ENCODE results near the gene CDC37. TPM values are rescaled to one million over a fixed set of nuclear protein-coding genes. Genes with fewer than 3 reads are reported as not detected.

Gene CDC37
- 153 to 160 TPM (median 159 TPM) in 3 replicates for total RNA-seq

DNA sequence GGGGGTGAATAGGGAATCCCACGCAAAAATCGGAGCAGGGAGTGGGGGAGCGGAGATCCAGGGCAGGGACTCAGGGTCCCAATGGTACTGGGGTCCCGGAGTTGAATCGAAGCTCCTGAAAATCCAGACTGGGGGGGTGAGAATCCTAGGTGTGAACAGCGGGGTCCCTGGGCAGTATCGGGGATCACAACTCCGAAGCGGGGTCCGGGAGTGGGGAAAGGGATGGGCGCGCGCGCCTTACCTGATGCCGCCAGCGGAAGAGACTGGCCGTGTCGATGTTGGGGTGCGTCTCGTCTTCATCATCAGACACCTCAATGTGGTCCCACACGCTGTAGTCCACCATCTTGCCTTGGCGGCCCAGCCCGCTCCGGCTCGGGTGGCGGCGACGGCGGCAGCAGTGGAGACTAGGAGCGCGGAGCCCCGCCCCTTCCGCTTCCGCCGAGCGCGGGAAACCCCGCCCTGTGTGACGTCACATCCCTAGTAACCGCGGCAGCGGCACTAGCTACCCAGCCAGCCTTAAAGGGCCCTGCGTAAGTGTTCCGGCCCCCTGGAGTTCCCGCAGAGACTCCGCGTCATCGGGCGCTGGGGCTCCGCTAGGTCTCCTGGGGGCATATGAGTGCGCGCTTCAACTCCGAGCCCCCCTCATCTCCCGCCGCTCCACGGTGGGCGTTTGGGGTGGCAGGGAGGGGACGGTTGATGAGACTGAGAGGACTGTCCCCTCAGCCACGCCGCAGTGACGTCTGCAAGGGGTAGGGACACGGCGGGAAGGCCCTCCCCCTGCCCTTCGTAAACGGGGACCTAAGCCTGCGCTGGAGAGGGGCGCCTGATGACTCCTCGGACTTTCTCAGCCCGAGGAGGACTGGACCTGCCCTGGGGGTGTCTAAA, at the start of gene CDC37:
TSS of gene CDC37 (minus strand) at position 406 of the 885 bp plus-strand sequence. CDS start at position 343, 63 bp downstream.
- H3K9me3 Mint-ChIP-seq, result no peaks in the 10 kb centered on the region
- peak within 1 kb of the TSS; percentile 95 for H3K4me3 Mint-ChIP-seq
- H3K27ac Mint-ChIP-seq, result peak within 1 kb of the TSS; percentile 97
- H3K36me3 Mint-ChIP-seq, result no peaks in the 10 kb centered on the region
- peaks cover 17% of the 10 kb centered on the region for H3K4me1 Mint-ChIP-seq
- peak; percentile 98 to 99 for DNase-seq (ENCODE audit: low spot score in 2 of 2, unreplicated experiment in 2 of 2)
- TF ChIP-seq, protein P1, sequence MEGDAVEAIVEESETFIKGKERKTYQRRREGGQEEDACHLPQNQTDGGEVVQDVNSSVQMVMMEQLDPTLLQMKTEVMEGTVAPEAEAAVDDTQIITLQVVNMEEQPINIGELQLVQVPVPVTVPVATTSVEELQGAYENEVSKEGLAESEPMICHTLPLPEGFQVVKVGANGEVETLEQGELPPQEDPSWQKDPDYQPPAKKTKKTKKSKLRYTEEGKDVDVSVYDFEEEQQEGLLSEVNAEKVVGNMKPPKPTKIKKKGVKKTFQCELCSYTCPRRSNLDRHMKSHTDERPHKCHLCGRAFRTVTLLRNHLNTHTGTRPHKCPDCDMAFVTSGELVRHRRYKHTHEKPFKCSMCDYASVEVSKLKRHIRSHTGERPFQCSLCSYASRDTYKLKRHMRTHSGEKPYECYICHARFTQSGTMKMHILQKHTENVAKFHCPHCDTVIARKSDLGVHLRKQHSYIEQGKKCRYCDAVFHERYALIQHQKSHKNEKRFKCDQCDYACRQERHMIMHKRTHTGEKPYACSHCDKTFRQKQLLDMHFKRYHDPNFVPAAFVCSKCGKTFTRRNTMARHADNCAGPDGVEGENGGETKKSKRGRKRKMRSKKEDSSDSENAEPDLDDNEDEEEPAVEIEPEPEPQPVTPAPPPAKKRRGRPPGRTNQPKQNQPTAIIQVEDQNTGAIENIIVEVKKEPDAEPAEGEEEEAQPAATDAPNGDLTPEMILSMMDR (IDR thresholded peaks at IDR 0.05; ENCODE audit: unreplicated experiment), result no peak
- H3K27me3 Mint-ChIP-seq (ENCODE audit: low read depth), result peaks cover 41% of the 10 kb centered on the region

DNA sequence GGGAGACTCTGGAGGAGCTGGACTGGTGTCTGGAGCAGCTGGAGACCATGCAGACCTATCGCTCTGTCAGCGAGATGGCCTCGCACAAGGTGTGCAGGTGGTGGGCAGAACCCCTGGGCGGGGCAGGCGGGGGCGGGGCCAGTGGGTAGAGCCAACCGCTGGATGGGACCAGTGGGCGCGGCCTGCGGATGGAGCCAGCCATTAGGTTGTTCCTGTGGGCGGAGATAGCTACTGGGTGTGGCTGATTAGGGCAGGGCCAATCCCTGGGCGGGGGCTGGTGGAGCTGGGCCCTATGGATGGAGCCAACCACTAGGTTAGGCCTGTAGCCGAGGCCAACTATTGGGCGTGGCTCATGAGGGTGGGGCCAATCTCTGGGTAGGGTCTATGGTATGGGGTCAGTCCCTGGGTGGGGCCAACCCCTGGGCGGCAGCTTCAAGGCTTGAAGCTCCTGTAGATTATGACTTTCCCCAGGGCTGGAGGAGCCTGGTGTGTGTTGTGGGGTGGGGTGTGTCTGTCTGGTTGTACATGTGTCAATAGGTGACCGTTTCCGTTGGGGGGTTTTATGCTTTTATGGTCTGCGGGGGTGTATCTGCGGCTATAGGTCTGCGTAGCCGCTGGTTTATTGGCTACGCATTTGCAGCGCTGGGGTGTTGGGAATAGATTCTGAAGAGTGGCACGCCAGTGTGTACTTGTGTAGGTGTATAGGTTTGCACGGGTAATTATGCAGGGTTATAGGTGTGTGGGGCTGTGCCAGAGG, 47.7 kb upstream of the CDC37 start:
- H3K4me3 Mint-ChIP-seq, result no peak overlapping the region
- TF ChIP-seq, protein P1 (IDR thresholded peaks at IDR 0.05; ENCODE audit: unreplicated experiment), result no peak
- H3K9me3 Mint-ChIP-seq, result no peaks in the 10 kb centered on the region
- peaks cover 3% of the 10 kb centered on the region for H3K4me1 Mint-ChIP-seq
- no peak for DNase-seq (ENCODE audit: low spot score in 2 of 2, unreplicated experiment in 2 of 2)
- H3K36me3 Mint-ChIP-seq, result no peaks in the 10 kb centered on the region
- peaks cover 18% of the 10 kb centered on the region for H3K27me3 Mint-ChIP-seq (ENCODE audit: low read depth)
- no peak overlapping the region for H3K27ac Mint-ChIP-seq

DNA sequence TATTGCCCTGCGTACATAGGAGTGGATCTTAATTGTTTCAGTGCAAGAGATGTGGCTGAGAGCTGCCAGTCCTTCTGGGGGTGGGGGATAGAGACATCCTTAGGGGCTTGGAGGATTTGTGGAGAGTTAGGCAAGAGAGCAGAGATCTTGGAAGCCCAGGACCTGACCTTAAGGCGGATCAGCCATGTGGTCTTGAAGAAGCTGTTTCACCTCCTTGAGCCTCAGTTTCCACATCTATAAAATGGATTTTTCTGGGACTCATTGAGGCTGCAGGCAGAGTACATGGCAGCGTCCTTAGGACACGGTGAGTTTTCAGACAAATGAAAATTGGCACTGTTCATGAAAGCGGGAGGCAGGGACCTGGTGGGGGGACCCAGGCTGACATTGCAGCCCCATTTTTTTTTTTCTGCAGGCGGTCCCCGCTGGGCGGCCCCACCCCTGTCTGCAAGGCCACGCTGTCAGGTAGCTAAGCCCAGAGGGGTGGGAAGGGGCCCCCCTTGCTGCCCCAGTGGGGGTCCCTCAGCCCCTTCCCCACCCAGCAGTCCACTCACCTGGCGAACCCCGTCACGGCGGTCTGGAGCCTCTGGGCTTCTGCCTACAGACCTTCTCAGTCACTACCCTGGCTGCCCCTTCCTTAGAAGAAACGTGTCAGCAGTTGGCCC, 47.0 kb upstream of the CDC37 start:
- H3K9me3 Mint-ChIP-seq, result no peaks in the 10 kb centered on the region
- peaks cover 16% of the 10 kb centered on the region for H3K27me3 Mint-ChIP-seq (ENCODE audit: low read depth)
- no peak overlapping the region for H3K27ac Mint-ChIP-seq
- peaks cover 3% of the 10 kb centered on the region for H3K4me1 Mint-ChIP-seq
- H3K36me3 Mint-ChIP-seq, result no peaks in the 10 kb centered on the region
- TF ChIP-seq, protein P1 (IDR thresholded peaks at IDR 0.05; ENCODE audit: unreplicated experiment), result no peak
- no peak for DNase-seq (ENCODE audit: low spot score in 2 of 2, unreplicated experiment in 2 of 2)
- H3K4me3 Mint-ChIP-seq, result no peak overlapping the region

- H3K9me3 Mint-ChIP-seq, result no peaks in the 10 kb centered on the region
- no peaks in the 10 kb centered on the region for H3K36me3 Mint-ChIP-seq
- H3K27ac Mint-ChIP-seq, result no peak overlapping the region
- H3K4me3 Mint-ChIP-seq, result no peak overlapping the region
- H3K27me3 Mint-ChIP-seq (ENCODE audit: low read depth), result peaks cover 16% of the 10 kb centered on the region
- H3K4me1 Mint-ChIP-seq, result peaks cover 3% of the 10 kb centered on the region
- TF ChIP-seq, protein P1 (IDR thresholded peaks at IDR 0.05; ENCODE audit: unreplicated experiment), result no peak
- no peak for DNase-seq (ENCODE audit: low spot score in 2 of 2, unreplicated experiment in 2 of 2)
Measured at GRCh38 chr19:10449037-10449436, 45.7 kb upstream of the CDC37 start.

- DNase-seq (ENCODE audit: low spot score in 2 of 2, unreplicated experiment in 2 of 2), result no peak
- Mint-ChIP-seq H3K9me3 (no peaks in the 10 kb centered on the region), H3K4me1 (no peaks in the 10 kb centered on the region), H3K36me3 (no peaks in the 10 kb centered on the region), H3K27ac (no peak overlapping the region), H3K4me3 (no peak overlapping the region), H3K27me3 (ENCODE audit: low read depth) (peaks cover 9% of the 10 kb centered on the region)
- TF ChIP-seq, protein P1 (IDR thresholded peaks at IDR 0.05; ENCODE audit: unreplicated experiment), result no peak
Measured at GRCh38 chr19:10442698-10443097, 39.4 kb upstream of the CDC37 start.
